Measurements from ENCODE around the gene SKAP2.

DNA sequence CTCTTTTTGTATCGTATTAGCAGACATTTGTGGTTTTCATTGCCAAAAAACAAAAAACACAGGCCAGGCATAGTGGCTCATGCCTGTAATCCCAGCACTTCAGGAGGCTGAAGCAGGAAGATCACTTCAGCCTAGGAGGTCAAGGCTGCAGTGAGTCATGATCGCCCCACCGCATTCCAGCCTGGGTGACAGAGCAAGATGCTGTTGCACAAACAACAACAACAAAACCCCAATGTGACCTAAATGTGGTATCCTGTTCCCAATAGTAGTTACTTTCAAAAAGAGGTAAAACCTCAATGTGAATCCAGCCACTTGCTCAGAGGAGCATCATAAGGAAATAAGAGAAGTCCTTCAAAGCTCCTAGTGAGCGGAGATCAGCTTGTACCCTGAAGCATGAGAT is 45.8 kb upstream of the SKAP2 start:
- TF ChIP-seq, protein P1, sequence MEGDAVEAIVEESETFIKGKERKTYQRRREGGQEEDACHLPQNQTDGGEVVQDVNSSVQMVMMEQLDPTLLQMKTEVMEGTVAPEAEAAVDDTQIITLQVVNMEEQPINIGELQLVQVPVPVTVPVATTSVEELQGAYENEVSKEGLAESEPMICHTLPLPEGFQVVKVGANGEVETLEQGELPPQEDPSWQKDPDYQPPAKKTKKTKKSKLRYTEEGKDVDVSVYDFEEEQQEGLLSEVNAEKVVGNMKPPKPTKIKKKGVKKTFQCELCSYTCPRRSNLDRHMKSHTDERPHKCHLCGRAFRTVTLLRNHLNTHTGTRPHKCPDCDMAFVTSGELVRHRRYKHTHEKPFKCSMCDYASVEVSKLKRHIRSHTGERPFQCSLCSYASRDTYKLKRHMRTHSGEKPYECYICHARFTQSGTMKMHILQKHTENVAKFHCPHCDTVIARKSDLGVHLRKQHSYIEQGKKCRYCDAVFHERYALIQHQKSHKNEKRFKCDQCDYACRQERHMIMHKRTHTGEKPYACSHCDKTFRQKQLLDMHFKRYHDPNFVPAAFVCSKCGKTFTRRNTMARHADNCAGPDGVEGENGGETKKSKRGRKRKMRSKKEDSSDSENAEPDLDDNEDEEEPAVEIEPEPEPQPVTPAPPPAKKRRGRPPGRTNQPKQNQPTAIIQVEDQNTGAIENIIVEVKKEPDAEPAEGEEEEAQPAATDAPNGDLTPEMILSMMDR (IDR thresholded peaks at IDR 0.05) = no peak
- TF ChIP-seq POLR2A (IDR thresholded peaks at IDR 0.05) = no peak

Data from thyroid gland (tissue), 4 donors.